ENCODE measurements around the gene DDTL. TPM values are rescaled to one million over a fixed set of nuclear protein-coding genes. Genes with fewer than 3 reads are reported as not detected.

The DDTL gene
- total RNA-seq, 2 experiments from 2014 or later, result not detected

DNA sequence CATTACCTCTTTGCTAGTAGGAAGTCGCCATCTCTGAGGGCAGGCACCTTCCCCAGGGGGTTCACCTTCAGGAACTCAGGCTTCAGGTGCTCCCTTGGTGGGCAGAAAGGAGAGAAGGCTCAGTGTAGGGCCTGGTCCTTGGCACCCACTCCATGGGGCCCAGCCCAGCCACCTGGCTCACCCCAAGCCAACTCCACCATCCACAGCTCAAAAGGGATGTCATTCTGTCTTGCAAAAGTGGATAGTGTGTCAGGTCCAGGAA is 41.3 kb downstream of the DDTL start:
- Mint-ChIP-seq H3K27ac (no peak overlapping the region), H3K4me3 (no peak overlapping the region), H3K27me3 (no peaks in the 10 kb centered on the region), H3K36me3 (peaks cover 1% of the 10 kb centered on the region), H3K4me1 (peaks cover 7% of the 10 kb centered on the region), H3K9me3 (no peaks in the 10 kb centered on the region)
- DNase-seq, result no peak

DNA sequence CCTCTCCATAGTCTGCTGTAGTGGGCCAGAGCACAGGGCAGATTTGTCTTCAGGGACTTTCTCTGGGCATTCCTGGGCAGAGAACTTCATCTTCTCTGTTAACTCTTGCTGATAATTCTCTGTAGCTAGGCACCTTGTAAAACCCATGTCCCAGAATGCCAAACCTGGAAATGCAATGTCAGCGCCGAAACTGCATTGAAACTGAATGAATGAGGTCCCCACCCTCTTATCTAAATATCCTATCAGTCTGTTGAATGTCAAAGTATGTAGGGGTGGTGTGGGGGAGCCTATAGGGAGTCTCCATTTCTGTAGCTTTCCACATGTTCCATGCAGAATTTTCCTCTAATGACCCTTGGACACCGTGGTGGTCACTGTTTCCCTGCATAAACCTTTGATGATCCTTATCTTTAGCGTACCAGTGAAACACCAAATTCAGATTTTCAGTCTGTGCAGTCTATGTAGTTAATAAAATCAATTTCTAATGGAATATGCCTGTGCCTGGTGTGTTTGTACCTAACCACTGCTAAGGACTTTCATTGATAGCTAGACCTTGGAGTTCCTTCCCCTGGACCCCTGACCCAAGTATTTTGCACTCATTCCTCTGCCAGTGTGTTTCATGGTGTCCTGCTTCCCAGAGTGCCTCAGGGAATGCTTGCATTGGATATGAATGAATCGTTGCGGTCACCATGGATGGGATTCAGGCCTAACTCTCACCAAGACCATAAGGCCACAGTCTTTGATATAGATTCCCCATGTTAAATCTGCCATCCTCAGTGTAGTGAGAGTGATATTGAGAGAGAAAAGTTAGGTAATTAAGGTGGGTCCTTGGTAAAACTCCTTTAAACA is 41.9 kb downstream of the DDTL start:
- Mint-ChIP-seq H3K36me3 (peaks cover 1% of the 10 kb centered on the region), H3K4me1 (peaks cover 9% of the 10 kb centered on the region), H3K4me3 (no peak overlapping the region), H3K9me3 (no peaks in the 10 kb centered on the region), H3K27me3 (no peaks in the 10 kb centered on the region), H3K27ac (no peak overlapping the region)
- no peak for DNase-seq

DNA sequence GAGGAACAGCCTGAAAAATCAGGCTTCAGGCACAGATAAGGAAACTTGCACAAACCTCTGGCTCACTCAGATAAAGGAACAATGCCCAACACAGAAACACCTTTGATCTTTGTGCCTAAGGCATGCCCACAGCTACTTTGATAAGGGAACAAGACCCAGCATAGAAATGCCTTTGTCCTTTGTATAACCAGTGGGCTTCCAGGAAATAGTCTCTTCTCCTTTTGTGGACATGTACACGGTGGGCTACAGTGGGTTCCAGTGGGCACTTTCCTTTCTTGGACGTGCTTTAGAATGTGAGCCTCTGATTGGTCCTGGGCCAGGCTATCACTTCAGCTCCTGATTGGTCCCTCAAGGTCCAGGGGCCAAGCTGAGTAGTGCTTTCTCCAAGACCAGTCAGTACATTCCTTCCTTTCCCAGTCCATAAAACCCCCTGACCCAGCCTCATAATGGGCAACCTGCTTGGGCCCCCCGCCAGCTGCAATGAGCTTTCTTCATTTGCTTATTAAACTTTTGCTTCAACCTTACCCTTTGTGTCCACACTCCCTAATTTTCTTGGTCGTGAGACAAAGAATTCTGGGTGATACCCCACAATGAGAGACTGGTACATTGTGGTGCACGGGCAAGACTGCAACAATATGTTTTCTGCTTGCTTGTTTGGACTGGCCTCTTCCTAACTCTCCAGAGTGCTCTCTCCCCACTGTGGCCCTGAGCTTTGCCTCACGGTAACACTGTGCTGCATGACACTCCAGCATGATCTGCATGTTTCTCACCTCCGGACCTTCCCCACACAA is 42.7 kb downstream of the DDTL start:
- H3K27me3 Mint-ChIP-seq, result no peaks in the 10 kb centered on the region
- H3K27ac Mint-ChIP-seq, result no peak overlapping the region
- peaks cover 3% of the 10 kb centered on the region for H3K36me3 Mint-ChIP-seq
- peaks cover 12% of the 10 kb centered on the region for H3K4me1 Mint-ChIP-seq
- H3K4me3 Mint-ChIP-seq, result no peak overlapping the region
- no peak for DNase-seq
- H3K9me3 Mint-ChIP-seq, result no peaks in the 10 kb centered on the region

DNA sequence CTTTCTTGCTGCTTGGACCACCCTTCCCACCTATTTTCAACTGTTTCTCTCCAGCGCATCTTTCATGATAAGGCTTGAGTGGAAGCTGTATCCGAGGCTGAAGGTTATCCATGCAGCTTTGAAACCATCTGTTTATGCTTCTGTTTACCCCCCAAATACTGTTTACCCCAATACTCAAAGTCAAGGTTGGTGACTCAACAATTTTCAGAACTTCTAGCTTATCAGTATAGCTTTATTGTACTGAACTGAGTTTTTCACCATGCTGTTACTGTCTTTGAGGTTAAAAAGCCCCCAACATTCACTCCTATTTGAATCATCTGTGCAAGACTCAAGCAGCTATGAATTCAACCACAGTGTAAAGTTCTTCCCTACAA is 43.3 kb downstream of the DDTL start:
- H3K4me1 Mint-ChIP-seq, result peaks cover 15% of the 10 kb centered on the region

DNA sequence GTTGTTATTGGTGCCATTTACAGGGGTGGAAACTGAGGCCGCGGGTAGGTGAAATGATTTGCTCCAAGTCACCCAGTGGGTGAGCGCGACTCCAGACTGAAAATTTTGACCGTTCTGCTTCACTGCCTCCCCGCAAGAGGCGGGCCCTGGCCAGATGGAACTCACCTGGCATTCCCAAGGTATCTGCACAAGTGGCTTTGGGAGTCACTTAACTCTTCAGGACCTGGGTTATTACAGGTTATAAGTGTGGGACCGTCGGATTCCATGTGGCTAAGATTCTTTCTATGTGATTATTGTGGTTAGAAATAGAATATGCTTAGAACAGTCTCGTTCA is 45.0 kb downstream of the DDTL start:
- Mint-ChIP-seq H3K9me3 (peaks cover 7% of the 10 kb centered on the region), H3K4me1 (peaks cover 18% of the 10 kb centered on the region), H3K36me3 (peaks cover 12% of the 10 kb centered on the region), H3K27ac (peak overlapping the region; percentile 92), H3K4me3 (peak overlapping the region; percentile 94), H3K27me3 (no peaks in the 10 kb centered on the region)
- no peak for DNase-seq

More for the DNA sequence above, 43.3 kb downstream of the DDTL start:
- H3K27ac Mint-ChIP-seq, result peak overlapping the region; percentile 42
- no peak for DNase-seq
- H3K9me3 Mint-ChIP-seq, result no peaks in the 10 kb centered on the region
- H3K27me3 Mint-ChIP-seq, result no peaks in the 10 kb centered on the region
- peaks cover 5% of the 10 kb centered on the region for H3K36me3 Mint-ChIP-seq
- H3K4me3 Mint-ChIP-seq, result peak overlapping the region; percentile 38

DNA sequence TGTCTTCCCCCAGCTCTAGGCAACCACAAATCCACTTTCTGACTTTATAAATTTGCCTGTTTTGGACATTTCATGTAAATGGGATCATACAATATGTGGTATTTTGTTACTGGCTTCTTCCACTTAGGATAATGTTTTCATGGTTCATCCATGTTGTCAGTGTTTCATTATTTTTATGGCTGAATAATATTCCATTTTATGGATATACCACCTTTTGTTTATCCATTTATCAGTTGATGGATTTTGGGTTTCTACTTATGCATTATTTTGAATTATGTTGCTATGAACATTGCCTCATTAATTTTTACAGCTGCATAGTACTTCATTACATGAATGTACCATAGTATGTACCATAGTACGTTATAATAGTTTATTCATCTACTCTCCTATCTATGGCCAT is 49.5 kb downstream of the DDTL start:
- no peaks in the 10 kb centered on the region for H3K27me3 Mint-ChIP-seq
- DNase-seq, result no peak
- H3K4me3 Mint-ChIP-seq, result no peak overlapping the region
- H3K4me1 Mint-ChIP-seq, result peaks cover 28% of the 10 kb centered on the region
- H3K36me3 Mint-ChIP-seq, result peaks cover 21% of the 10 kb centered on the region
- peaks cover 7% of the 10 kb centered on the region for H3K9me3 Mint-ChIP-seq
- no peak overlapping the region for H3K27ac Mint-ChIP-seq

DNA sequence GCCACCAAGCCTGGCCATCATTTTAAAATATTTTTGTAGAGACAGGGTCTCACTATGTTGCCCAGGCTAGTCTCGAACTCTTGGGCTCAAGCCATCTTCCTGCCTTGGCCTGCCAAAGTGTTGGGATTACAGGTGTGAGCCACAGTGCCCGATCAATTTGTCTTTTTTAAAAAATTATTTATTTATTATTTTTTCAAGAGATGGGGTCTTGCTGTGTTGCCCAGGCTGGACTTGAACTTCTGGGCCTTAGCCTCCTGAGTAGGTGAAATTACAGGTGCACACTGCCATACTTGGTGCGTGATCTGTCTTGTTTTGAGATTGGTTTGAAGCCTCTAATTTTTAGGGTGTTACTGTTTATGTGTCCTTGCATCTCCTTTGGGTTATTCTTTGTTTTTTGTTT is 54.6 kb downstream of the DDTL start:
- Mint-ChIP-seq H3K4me3 (no peak overlapping the region), H3K27ac (no peak overlapping the region), H3K27me3 (no peaks in the 10 kb centered on the region), H3K36me3 (peaks cover 54% of the 10 kb centered on the region), H3K4me1 (peaks cover 35% of the 10 kb centered on the region), H3K9me3 (peaks cover 18% of the 10 kb centered on the region)
- DNase-seq, result no peak

Other genes starting within 250 kb of the DDTL start
- gene ZNF70, start 215.8 kb upstream of the DDTL start, total RNA-seq, result 1 to 10 TPM; 1.9 to 2.4 TPM
- under 1 TPM in 1 of 2 experiments, not detected in 1; 0.48 TPM for gene VPREB3, start 212.5 kb upstream of the DDTL start, total RNA-seq
- under 1 TPM; 0.33 to 0.74 TPM for gene C22orf15, start 203.9 kb upstream of the DDTL start, total RNA-seq
- 100 to 1,000 TPM; 224 to 241 TPM for gene CHCHD10, start 198.9 kb upstream of the DDTL start, total RNA-seq
- gene MMP11, start 194.0 kb upstream of the DDTL start, total RNA-seq, result under 1 TPM; 0.44 to 0.64 TPM
- 10 to 100 TPM; 94.3 to 94.5 TPM for gene SMARCB1, start 179.9 kb upstream of the DDTL start, total RNA-seq
- 1 to 10 TPM; 4.0 to 5.9 TPM for gene DERL3, start 127.9 kb upstream of the DDTL start, total RNA-seq
- 1 to 10 TPM; 5.2 to 5.9 TPM for gene SLC2A11, start 109.0 kb upstream of the DDTL start, total RNA-seq
- 1,000 to 10,000 TPM; 1,236 to 1,275 TPM for gene MIF, start 72.5 kb upstream of the DDTL start, total RNA-seq
- not detected for gene GSTT2B, start 5.7 kb upstream of the DDTL start, total RNA-seq
- gene DDT, start 7.6 kb downstream of the DDTL start, total RNA-seq, result 100 to 1,000 TPM; 103 to 108 TPM
- not detected for gene GSTT2, start 13.2 kb downstream of the DDTL start, total RNA-seq
- not detected for gene GSTT4, start 38.6 kb downstream of the DDTL start, total RNA-seq
- gene CABIN1, start 44.4 kb downstream of the DDTL start, total RNA-seq, result 10 to 100 TPM; 71.0 to 75.8 TPM
- under 1 TPM; 0.56 to 0.80 TPM for gene SUSD2, start 214.6 kb downstream of the DDTL start, total RNA-seq